ENCODE measurements around the gene RNPC3.

- TF ChIP-seq CTCF (conservative IDR thresholded peaks at IDR 0.05; ENCODE audit: low read depth in 2 of 2) (no peak), POLR2AphosphoS5 (IDR thresholded peaks at IDR 0.05; ENCODE audit: low read depth) (no peak), EZH2phosphoT487 (IDR thresholded peaks at IDR 0.05; ENCODE audit: unreplicated experiment) (no peak), EZH2 (IDR thresholded peaks at IDR 0.05; ENCODE audit: low read depth, unreplicated experiment) (no peak), REST (IDR thresholded peaks at IDR 0.05; ENCODE audit: unreplicated experiment) (no peak), STAT1 (IDR thresholded peaks at IDR 0.05; ENCODE audit: unreplicated experiment) (no peak), NANOG (IDR thresholded peaks at IDR 0.05; ENCODE audit: borderline replicate concordance) (no peak)
- TF ChIP-seq, protein P1, sequence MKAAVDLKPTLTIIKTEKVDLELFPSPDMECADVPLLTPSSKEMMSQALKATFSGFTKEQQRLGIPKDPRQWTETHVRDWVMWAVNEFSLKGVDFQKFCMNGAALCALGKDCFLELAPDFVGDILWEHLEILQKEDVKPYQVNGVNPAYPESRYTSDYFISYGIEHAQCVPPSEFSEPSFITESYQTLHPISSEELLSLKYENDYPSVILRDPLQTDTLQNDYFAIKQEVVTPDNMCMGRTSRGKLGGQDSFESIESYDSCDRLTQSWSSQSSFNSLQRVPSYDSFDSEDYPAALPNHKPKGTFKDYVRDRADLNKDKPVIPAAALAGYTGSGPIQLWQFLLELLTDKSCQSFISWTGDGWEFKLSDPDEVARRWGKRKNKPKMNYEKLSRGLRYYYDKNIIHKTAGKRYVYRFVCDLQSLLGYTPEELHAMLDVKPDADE (IDR thresholded peaks at IDR 0.05), result no peak
Measured at GRCh38 chr1:103541431-103541830, 15.9 kb downstream of the RNPC3 start.
